ENCODE measurements around the gene SMG9. TPM values are rescaled to one million over a fixed set of nuclear protein-coding genes. Genes with fewer than 3 reads are reported as not detected.

The SMG9 gene
- total RNA-seq, 2 experiments from 2014 or later, result 34.7 to 38.2 TPM

GRCh38 chr19:43779820-43780219, 25.1 kb upstream of the SMG9 start:
- ChIA-PET POLR2A (interaction anchor here (1.3 to 5.7 kb wide), 4 partner anchors 13 to 112 kb away, joined by 5 to 43 read pairs (median 6); partner anchors contain the start of gene SMG9), CTCF (interaction anchor here (3.4 to 5.3 kb wide), 2 partner anchors 14 to 35 kb away, joined by 13 to 45 read pairs; no protein-coding TSS in a partner anchor)
- no peaks in the 10 kb centered on the region for H3K36me3 ChIP-seq (ENCODE audit: insufficient read depth, low read length)
- peaks cover 88% of the 10 kb centered on the region for H3K4me1 Mint-ChIP-seq (ENCODE audit: low read depth)
- peaks cover 96% of the 10 kb centered on the region for H3K4me1 ChIP-seq (ENCODE audit: insufficient read depth, low read length)
- H3K27ac ChIP-seq (ENCODE audit: low read depth in 1 of 2, low read length in 2 of 2), result peak overlapping the region; percentile 58 to 71
- peak overlapping the region; percentile 82 for H3K4me3 Mint-ChIP-seq
- peaks cover 11% of the 10 kb centered on the region for H3K36me3 Mint-ChIP-seq (ENCODE audit: low read depth)
- ATAC-seq (ENCODE audit: poor library complexity), result no peak
- peak overlapping the region; percentile 63 for H3K4me3 ChIP-seq (ENCODE audit: low read length)
- H3K27me3 ChIP-seq (ENCODE audit: control insufficient read depth in 1 of 2, insufficient read depth in 2 of 2, low read length in 2 of 2), result no peaks in the 10 kb centered on the region
- no peaks in the 10 kb centered on the region for H3K9me3 Mint-ChIP-seq
- H3K27ac Mint-ChIP-seq, result peak overlapping the region; percentile 90
- DNase-seq, result peak in 2 of 14 experiments; percentile 31 to 51
- H3K9me3 ChIP-seq (ENCODE audit: control insufficient read depth in 1 of 2, insufficient read depth in 1 of 2, low read length in 2 of 2), result no peaks in the 10 kb centered on the region
- no peaks in the 10 kb centered on the region for H3K27me3 Mint-ChIP-seq
- no peak for TF ChIP-seq CTCF (IDR thresholded peaks at IDR 0.05)
- intact Hi-C loops (cut with DNase I, micrococcal nuclease), result loop anchor here in 1 of 2 experiments (10.0 kb wide), 2 partner anchors 105 to 225 kb away; partner anchors contain the start of gene PLAUR

GRCh38 chr19:43779147-43779819, 24.5 kb upstream of the SMG9 start:
- no peak for ATAC-seq (ENCODE audit: poor library complexity)
- no peak for DNase-seq
- peaks cover 93% of the 10 kb centered on the region for H3K4me1 ChIP-seq (ENCODE audit: insufficient read depth, low read length)
- H3K9me3 ChIP-seq (ENCODE audit: control insufficient read depth in 1 of 2, insufficient read depth in 1 of 2, low read length in 2 of 2), result no peaks in the 10 kb centered on the region
- no peak for TF ChIP-seq CTCF (IDR thresholded peaks at IDR 0.05)
- no peaks in the 10 kb centered on the region for H3K9me3 Mint-ChIP-seq
- peaks cover 83% of the 10 kb centered on the region for H3K4me1 Mint-ChIP-seq (ENCODE audit: low read depth)
- intact Hi-C loops (cut with DNase I, micrococcal nuclease), result no loop called here
- peaks cover 2% of the 10 kb centered on the region for H3K36me3 ChIP-seq (ENCODE audit: insufficient read depth, low read length)
- peak overlapping the region; percentile 82 for H3K4me3 Mint-ChIP-seq
- peaks cover 12% of the 10 kb centered on the region for H3K36me3 Mint-ChIP-seq (ENCODE audit: low read depth)
- H3K27me3 Mint-ChIP-seq, result no peaks in the 10 kb centered on the region
- peak overlapping the region; percentile 58 to 71 for H3K27ac ChIP-seq (ENCODE audit: low read depth in 1 of 2, low read length in 2 of 2)
- H3K27ac Mint-ChIP-seq, result peak overlapping the region; percentile 90
- H3K27me3 ChIP-seq (ENCODE audit: control insufficient read depth in 1 of 2, insufficient read depth in 2 of 2, low read length in 2 of 2), result no peaks in the 10 kb centered on the region
- POLR2A ChIA-PET, result interaction anchor here (1.3 to 5.7 kb wide), 4 partner anchors 13 to 111 kb away, joined by 5 to 43 read pairs (median 6); partner anchors contain the start of gene SMG9
- CTCF ChIA-PET, result interaction anchor here (3.4 to 5.3 kb wide), 2 partner anchors 14 to 34 kb away, joined by 13 to 45 read pairs; no protein-coding TSS in a partner anchor
- H3K4me3 ChIP-seq (ENCODE audit: low read length), result peak overlapping the region; percentile 63

GRCh38 chr19:43778651-43779050, 23.9 kb upstream of the SMG9 start:
- peaks cover 13% of the 10 kb centered on the region for H3K36me3 Mint-ChIP-seq (ENCODE audit: low read depth)

More at GRCh38 chr19:43778651-43779050, 23.9 kb upstream of the SMG9 start:
- POLR2A ChIA-PET, result interaction anchor here (1.4 to 5.7 kb wide), 8 partner anchors 10 to 315 kb away, joined by 3 to 43 read pairs (median 6); partner anchors contain the start of genes SMG9 and ZNF283
- Histone ChIP-seq H3K9me3 (ENCODE audit: control insufficient read depth in 1 of 2, insufficient read depth in 1 of 2, low read length in 2 of 2) (no peaks in the 10 kb centered on the region), H3K36me3 (ENCODE audit: insufficient read depth, low read length) (peaks cover 7% of the 10 kb centered on the region), H3K4me1 (ENCODE audit: insufficient read depth, low read length) (peaks cover 87% of the 10 kb centered on the region), H3K4me3 (ENCODE audit: low read length) (peak overlapping the region; percentile 63), H3K27me3 (ENCODE audit: control insufficient read depth in 1 of 2, insufficient read depth in 2 of 2, low read length in 2 of 2) (no peaks in the 10 kb centered on the region), H3K27ac (ENCODE audit: low read depth in 1 of 2, low read length in 2 of 2) (peak overlapping the region; percentile 58 to 71)
- intact Hi-C loops (cut with DNase I, micrococcal nuclease), result no loop called here
- peak overlapping the region; percentile 82 for H3K4me3 Mint-ChIP-seq
- CTCF ChIA-PET, result interaction anchor here (3.4 to 5.3 kb wide), 2 partner anchors 13 to 33 kb away, joined by 13 to 45 read pairs; no protein-coding TSS in a partner anchor
- no peak for TF ChIP-seq CTCF (IDR thresholded peaks at IDR 0.05)
- no peak for ATAC-seq (ENCODE audit: poor library complexity)
- no peak for DNase-seq
- H3K27me3 Mint-ChIP-seq, result no peaks in the 10 kb centered on the region
- H3K4me1 Mint-ChIP-seq (ENCODE audit: low read depth), result peaks cover 77% of the 10 kb centered on the region
- H3K9me3 Mint-ChIP-seq, result no peaks in the 10 kb centered on the region
- H3K27ac Mint-ChIP-seq, result peak overlapping the region; percentile 90

Measured in CD4-positive, alpha-beta T cell (primary cell).